Keratinocyte (primary cell): ENCODE results near the gene ADH7. TPM values are rescaled to one million over a fixed set of nuclear protein-coding genes. Genes with fewer than 3 reads are reported as not detected.

Experiments used
- DNase-seq: peaks from one replicate; pipeline ENCODE4 v3.0.0-alpha.2; 2011; ENCODE audit warnings: low read depth, missing footprints, low spot score
- FAIRE-seq: peaks from 2 replicates; lab custom pipeline; 2011; peaks lifted over from hg19 to GRCh38; lab: Jason Lieb, UNC
- H2AFZ ChIP-seq: 2 replicates; pipeline ENCODE4 v1.6.0; 2012; ENCODE audit warnings: low read length, control low read depth, inconsistent platforms; ENCODE audit not compliant: control insufficient read depth
- H3K27ac ChIP-seq: 2 replicates; pipeline ENCODE4 v1.5.1; 2011; ENCODE audit warnings: low read length; ENCODE audit not compliant: control insufficient read depth, insufficient read depth
- H3K27me3 ChIP-seq: 3 replicates; pipeline ENCODE4 v1.6.0; 2011; ENCODE audit warnings: low read length; ENCODE audit not compliant: control insufficient read depth, insufficient read depth; ENCODE audit errors: extremely low read depth
- H3K36me3 ChIP-seq, 2 experiments: 2 replicates in 1 of 2; 3 replicates in 1 of 2; pipeline ENCODE4 v1.5.1; 2011; ENCODE audit warnings: low read length in 2 of 2, mild to moderate bottlenecking in 1 of 2; ENCODE audit not compliant: control insufficient read depth in 2 of 2, insufficient read depth in 2 of 2; ENCODE audit errors: extremely low read depth in 1 of 2
- H3K4me1 ChIP-seq: 3 replicates; pipeline ENCODE4 v1.5.1; 2011; ENCODE audit warnings: low read length; ENCODE audit not compliant: control insufficient read depth, insufficient read depth; ENCODE audit errors: extremely low read depth
- H3K4me2 ChIP-seq: 3 replicates; pipeline ENCODE4 v1.6.0; 2011; ENCODE audit warnings: low read depth, low read length; ENCODE audit not compliant: control insufficient read depth, insufficient read depth; ENCODE audit errors: extremely low read depth
- H3K4me3 ChIP-seq, 3 experiments: fragments of 200-600 bp in 1 of 3; sonication (generic) in 1 of 3; 2 replicates in 2 of 3; 3 replicates in 1 of 3; pipeline ENCODE4 v1.5.1; 2011 to 2016; ENCODE audit warnings: low read length in 3 of 3, mild to moderate bottlenecking in 3 of 3, control low read depth in 2 of 3, inconsistent platforms in 1 of 3, low read depth in 1 of 3, mixed read lengths in 1 of 3, mixed run types in 1 of 3, moderate library complexity in 1 of 3; ENCODE audit not compliant: control insufficient read depth in 2 of 3, insufficient read depth in 2 of 3; ENCODE audit errors: extremely low read depth in 1 of 3
- H3K79me2 ChIP-seq: 2 replicates; pipeline ENCODE4 v1.6.0; 2012; ENCODE audit warnings: low read length; ENCODE audit not compliant: control insufficient read depth, insufficient read depth
- H3K9ac ChIP-seq: 3 replicates; pipeline ENCODE4 v1.6.0; 2011; ENCODE audit warnings: low read length; ENCODE audit not compliant: control insufficient read depth, insufficient read depth; ENCODE audit errors: extremely low read depth
- H3K9me1 ChIP-seq: 3 replicates; pipeline ENCODE4 v1.6.0; 2011; ENCODE audit warnings: low read length; ENCODE audit not compliant: control insufficient read depth, insufficient read depth; ENCODE audit errors: extremely low read depth
- H3K9me3 ChIP-seq: 2 replicates; pipeline ENCODE4 v1.5.1; 2012; ENCODE audit warnings: low read depth, low read length; ENCODE audit not compliant: control insufficient read depth
- H4K20me1 ChIP-seq: 3 replicates; pipeline ENCODE4 v1.6.0; 2011; ENCODE audit warnings: low read length; ENCODE audit not compliant: control insufficient read depth, insufficient read depth; ENCODE audit errors: extremely low read depth
- CTCF ChIP-seq, 3 experiments: IDR thresholded peaks in 1 of 3; conservative IDR thresholded peaks in 1 of 3; optimal IDR thresholded peaks in 1 of 3; 2 replicates in 2 of 3; 3 replicates in 1 of 3; pipeline versions ENCODE3 to v1.5.1; 2011; ENCODE audit warnings: low read length in 3 of 3, mild to moderate bottlenecking in 3 of 3, moderate library complexity in 2 of 3, control low read depth in 1 of 3, inconsistent platforms in 1 of 3; ENCODE audit not compliant: insufficient read depth in 2 of 3; ENCODE audit errors: extremely low read depth in 1 of 3
- EZH2 ChIP-seq: IDR thresholded peaks from one replicate; pipeline ENCODE4 v1.6.1; 2012; ENCODE audit warnings: inconsistent platforms, mild to moderate bottlenecking, low read length, moderate library complexity
- dilution Hi-C: fragments of 300-500 bp; cut with MboI; formaldehyde crosslinking; loops from one replicate; pipeline ENCODE4 v1.7.0; 2020; ENCODE audit warnings: low sequenced_read_pairs; ENCODE audit not compliant: extremely low pct_ligation_motif_present
- polyA plus RNA-seq, 5 experiments: library from polyadenylated mRNA; depleted of rRNA in 3 of 5; stranded (reverse) in 3 of 5; stranded (forward) in 1 of 5; unstranded in 1 of 5; fragments of >200 nt; gene quantifications; 1 replicate in 1 of 5; 2 replicates in 3 of 5; 3 replicates in 1 of 5; pipeline versions ENCODE4 v1.2.1 to v1.2.3, GENCODE V29; 2011 to 2012; ENCODE audit warnings: missing spikeins in 2 of 5, low read depth in 1 of 5, low replicate concordance in 1 of 5

The ADH7 gene
- polyA plus RNA-seq, 1 donor (not counting 4 experiments of a cell fraction or from before 2014, with no cell fraction given) = 0.56 TPM

- dilution Hi-C loops = no loop called here
- Histone ChIP-seq H3K27me3 (no peaks in the 10 kb centered on the region), H3K4me2 (peak overlapping the region; percentile 40), H3K4me1 (peaks cover 20% of the 10 kb centered on the region), H4K20me1 (no peaks in the 10 kb centered on the region), H3K36me3 (no peaks in the 10 kb centered on the region), H3K9me1 (no peaks in the 10 kb centered on the region), H3K27ac (no peak overlapping the region), H3K9ac (no peak overlapping the region), H3K9me3 (no peaks in the 10 kb centered on the region), H3K4me3 (peak overlapping the region in 1 of 3 experiments; percentile 11), H2AFZ (peak overlapping the region; percentile 83), H3K79me2 (no peaks in the 10 kb centered on the region)
- DNase-seq (no peak), FAIRE-seq (peak; percentile 85)
- no peak for TF ChIP-seq EZH2
- no peak for TF ChIP-seq CTCF (optimal IDR thresholded peaks at IDR 0.05 in 1 of 3, IDR thresholded peaks at IDR 0.05 in 1 of 3, conservative IDR thresholded peaks at IDR 0.05 in 1 of 3; ENCODE audit: extremely low read depth in 1 of 3, insufficient read depth in 2 of 3, low read length in 3 of 3)
These were observed 3.3 kb upstream of the ADH7 start for GRCh38 chr4:99438405-99438780.

- FAIRE-seq = peak; percentile 79
- H3K27me3 ChIP-seq = no peaks in the 10 kb centered on the region
- H3K9me3 ChIP-seq = no peaks in the 10 kb centered on the region
- no peak for TF ChIP-seq EZH2
- TF ChIP-seq CTCF (optimal IDR thresholded peaks at IDR 0.05 in 1 of 3, IDR thresholded peaks at IDR 0.05 in 1 of 3, conservative IDR thresholded peaks at IDR 0.05 in 1 of 3; ENCODE audit: extremely low read depth in 1 of 3, insufficient read depth in 2 of 3, low read length in 3 of 3) = no peak
- no peaks in the 10 kb centered on the region for H3K36me3 ChIP-seq
- no peak overlapping the region for H3K27ac ChIP-seq
- H3K4me2 ChIP-seq = peak overlapping the region; percentile 40
- dilution Hi-C loops = no loop called here
- no peaks in the 10 kb centered on the region for H4K20me1 ChIP-seq
- H3K9me1 ChIP-seq = no peaks in the 10 kb centered on the region
- peaks cover 20% of the 10 kb centered on the region for H3K4me1 ChIP-seq
- peak overlapping the region; percentile 22 for H3K9ac ChIP-seq
- peak overlapping the region in 2 of 3 experiments; percentile 2 to 11 for H3K4me3 ChIP-seq
- H3K79me2 ChIP-seq = no peaks in the 10 kb centered on the region
- DNase-seq = no peak
- peak overlapping the region; percentile 83 for H2AFZ ChIP-seq
These were observed 2.7 kb upstream of the ADH7 start for GRCh38 chr4:99437723-99438404.
